Glutamatergic neuron (in vitro differentiated cells): Measurements from ENCODE around the gene RAP1A. TPM values are rescaled to one million over a fixed set of nuclear protein-coding genes. Genes with fewer than 3 reads are reported as not detected.
"Not testable (repeated sequence)": the region's sequence is repeated elsewhere in the genome, so short reads cannot be mapped to it uniquely, and the experiment has no call there.

ENCODE experiments used
- DNase-seq: peaks from one replicate; pipeline ENCODE4 v3.0.0; 2022
- H3K27ac Mint-ChIP-seq: one replicate; pipeline ENCODE4 v1.8.0; 2020; ENCODE audit warnings: mild to moderate bottlenecking, mixed read lengths, inconsistent platforms; ENCODE audit not compliant: unreplicated experiment
- H3K27me3 Mint-ChIP-seq: one replicate; pipeline ENCODE4 v1.8.0; 2020; ENCODE audit warnings: mild to moderate bottlenecking, moderate library complexity, mixed read lengths, inconsistent platforms; ENCODE audit not compliant: unreplicated experiment
- H3K36me3 Mint-ChIP-seq: one replicate; pipeline ENCODE4 v1.8.0; 2020; ENCODE audit warnings: mild to moderate bottlenecking, mixed read lengths, inconsistent platforms; ENCODE audit not compliant: unreplicated experiment
- H3K4me1 Mint-ChIP-seq: one replicate; pipeline ENCODE4 v1.8.0; 2020; ENCODE audit warnings: mild to moderate bottlenecking, low read depth, mixed read lengths, inconsistent platforms; ENCODE audit not compliant: unreplicated experiment
- H3K4me3 Mint-ChIP-seq: one replicate; pipeline ENCODE4 v1.8.0; 2020; ENCODE audit warnings: mild to moderate bottlenecking, mixed read lengths, inconsistent platforms; ENCODE audit not compliant: unreplicated experiment
- H3K9me3 Mint-ChIP-seq: one replicate; pipeline ENCODE4 v1.8.0; 2020; ENCODE audit warnings: mild to moderate bottlenecking, moderate library complexity, mixed read lengths, inconsistent platforms; ENCODE audit not compliant: unreplicated experiment
- CTCF ChIP-seq: fragments of 200-600 bp; sonication (generic); IDR thresholded peaks from one replicate; pipeline ENCODE4 v1.5.0; 2021; ENCODE audit not compliant: partially characterized antibody, unreplicated experiment
- total RNA-seq: library from RNA; stranded (reverse); fragmentation: NEBNext Ultra II Directional; extraction: Animal tissue kit (Norgen Biotek cat#: 25700); gene quantifications from one replicate; pipeline ENCODE4 v1.2.1, GENCODE V29; 2021; ENCODE audit not compliant: unreplicated experiment

RAP1A gene
- total RNA-seq, 1 donor from 2014 or later: 17.9 TPM

GRCh38 chr1:111602302-111602701, 17.3 kb upstream of the RAP1A start:
- DNase-seq: no peak
- no peak overlapping the region for H3K4me3 Mint-ChIP-seq

DNA sequence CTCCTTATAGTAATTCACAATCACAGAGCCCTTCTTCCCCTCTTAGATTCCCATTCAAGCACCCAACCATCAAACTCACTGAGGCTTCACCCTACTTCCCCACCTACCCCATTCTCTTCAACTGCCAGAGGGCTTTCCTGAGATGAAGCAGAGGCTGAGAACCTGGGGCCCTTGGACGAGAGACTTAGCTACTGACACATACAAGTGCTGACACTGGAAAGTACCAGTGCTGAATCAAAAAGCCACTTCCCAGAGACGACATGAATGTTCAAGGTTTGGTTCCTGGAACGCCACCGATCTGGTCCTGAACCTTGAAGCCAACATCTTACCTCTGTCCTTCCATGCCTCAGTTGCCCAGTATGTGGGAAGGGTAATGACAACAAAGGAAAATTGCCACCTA, 16.6 kb upstream of the RAP1A start:
- Mint-ChIP-seq H3K27ac (no peak overlapping the region), H3K36me3 (no peaks in the 10 kb centered on the region), H3K9me3 (no peaks in the 10 kb centered on the region), H3K4me1 (no peaks in the 10 kb centered on the region), H3K4me3 (no peak overlapping the region), H3K27me3 (peaks cover 3% of the 10 kb centered on the region)
- no peak for DNase-seq
- no peak for TF ChIP-seq CTCF

More at GRCh38 chr1:111602302-111602701, 17.3 kb upstream of the RAP1A start:
- H3K4me1 Mint-ChIP-seq: no peaks in the 10 kb centered on the region
- no peak overlapping the region for H3K27ac Mint-ChIP-seq
- no peak for TF ChIP-seq CTCF
- H3K9me3 Mint-ChIP-seq: no peaks in the 10 kb centered on the region
- H3K27me3 Mint-ChIP-seq: peaks cover 3% of the 10 kb centered on the region
- H3K36me3 Mint-ChIP-seq: no peaks in the 10 kb centered on the region

- peaks cover 3% of the 10 kb centered on the region for H3K27me3 Mint-ChIP-seq
- no peaks in the 10 kb centered on the region for H3K9me3 Mint-ChIP-seq
- no peak overlapping the region for H3K27ac Mint-ChIP-seq
- H3K4me1 Mint-ChIP-seq: no peaks in the 10 kb centered on the region
- no peaks in the 10 kb centered on the region for H3K36me3 Mint-ChIP-seq
- no peak for TF ChIP-seq CTCF
- DNase-seq: no peak
- no peak overlapping the region for H3K4me3 Mint-ChIP-seq
These were observed 15.6 kb upstream of the RAP1A start for GRCh38 chr1:111603979-111604378.

GRCh38 chr1:111604931-111605330, 14.7 kb upstream of the RAP1A start:
- DNase-seq: no peak
- H3K36me3 Mint-ChIP-seq: peaks cover 7% of the 10 kb centered on the region
- H3K9me3 Mint-ChIP-seq: peaks cover 4% of the 10 kb centered on the region
- no peaks in the 10 kb centered on the region for H3K4me1 Mint-ChIP-seq
- H3K4me3 Mint-ChIP-seq: no peak overlapping the region
- H3K27ac Mint-ChIP-seq: no peak overlapping the region
- no peak for TF ChIP-seq CTCF
- H3K27me3 Mint-ChIP-seq: peaks cover 5% of the 10 kb centered on the region

- no peak for DNase-seq
- Mint-ChIP-seq H3K4me1 (no peaks in the 10 kb centered on the region), H3K27ac (peak overlapping the region; percentile 9), H3K36me3 (peaks cover 9% of the 10 kb centered on the region), H3K27me3 (peaks cover 5% of the 10 kb centered on the region), H3K4me3 (no peak overlapping the region), H3K9me3 (peaks cover 4% of the 10 kb centered on the region)
- TF ChIP-seq CTCF: no peak
These were observed 14.0 kb upstream of the RAP1A start for GRCh38 chr1:111605576-111605975.

- DNase-seq, H3K27ac Mint-ChIP-seq, H3K4me3 Mint-ChIP-seq, H3K4me1 Mint-ChIP-seq, H3K36me3 Mint-ChIP-seq, H3K9me3 Mint-ChIP-seq, H3K27me3 Mint-ChIP-seq: not testable (repeated sequence)
These were observed 13.0 kb upstream of the RAP1A start for GRCh38 chr1:111606457-111607215.

- not testable (repeated sequence) for H3K36me3 Mint-ChIP-seq, DNase-seq, H3K4me3 Mint-ChIP-seq, H3K27me3 Mint-ChIP-seq, H3K4me1 Mint-ChIP-seq, H3K27ac Mint-ChIP-seq, H3K9me3 Mint-ChIP-seq
These were observed 11.1 kb upstream of the RAP1A start for GRCh38 chr1:111608528-111608927.
